HepG2 (cell line): Measurements from ENCODE around the gene POLN. TPM values are rescaled to one million over a fixed set of nuclear protein-coding genes. Genes with fewer than 3 reads are reported as not detected.

Experiments used
- ATAC-seq: fragments of 200-7000 bp; cut with Tn5 transposase; 3 replicates; pipeline ENCODE4 v1.9.1; 2020; ENCODE audit warnings: mild to moderate bottlenecking, moderate library complexity
- BruUV-seq: library from RNA; stranded (reverse); fragments of 400-500 nt; replicated peaks from 2 replicates; lab custom pipeline; 2021; lab: Mats Ljungman, UMichigan
- CTCF ChIA-PET: fragments of 300-600 bp; formaldehyde crosslinking; extraction: SDS; loops from one replicate; lab custom pipeline; 2021; ENCODE audit warnings: low total read pairs, inconsistent platforms, low intra/inter-chr PET ratio; lab: Yijun Ruan, JAX
- POLR2A ChIA-PET: fragments of 350-600 bp; sonication (Branson Sonifier 250); formaldehyde crosslinking; loops from one replicate; lab custom pipeline; 2020; ENCODE audit warnings: antibody characterized with exemption, inconsistent platforms; lab: Yijun Ruan, JAX
- DNase-seq: peaks from one replicate; pipeline ENCODE4 v3.0.0-alpha.2; 2015; ENCODE audit warnings: low spot score
- FAIRE-seq: peaks from 3 replicates; lab custom pipeline; 2011; peaks lifted over from hg19 to GRCh38; lab: Jason Lieb, UNC
- H2AFZ ChIP-seq: one replicate; pipeline ENCODE4 v1.6.1; 2011; ENCODE audit warnings: low read length, inconsistent platforms
- H3K27ac ChIP-seq: fragments of 300-600 bp; 3 replicates; pipeline ENCODE4 v1.8.0; 2011; ENCODE audit warnings: mixed run types, mild to moderate bottlenecking, mixed read lengths, low read length, inconsistent platforms; ENCODE audit not compliant: insufficient read depth; ENCODE audit errors: extremely low read length
- H3K27me3 ChIP-seq, 2 experiments: fragments of 200-600 bp in 1 of 2; 2 replicates in 1 of 2; 3 replicates in 1 of 2; pipeline versions ENCODE4 v1.6.0 to v1.8.0; 2011; ENCODE audit warnings: low read length in 2 of 2, mild to moderate bottlenecking in 2 of 2, moderate library complexity in 2 of 2, inconsistent platforms in 1 of 2; ENCODE audit not compliant: insufficient read depth in 2 of 2, control insufficient read depth in 1 of 2
- H3K36me3 ChIP-seq, 2 experiments: fragments of 200-600 bp in 1 of 2; replicated peaks in 1 of 2; 2 replicates in 1 of 2; 3 replicates in 1 of 2; pipeline versions ENCODE4 v1.5.1 to v1.8.0; 2011; ENCODE audit warnings: low read length in 2 of 2, inconsistent platforms in 1 of 2; ENCODE audit not compliant: insufficient read depth in 2 of 2, control insufficient read depth in 1 of 2
- H3K4me1 ChIP-seq: 2 replicates; pipeline ENCODE4 v1.5.1; 2012; ENCODE audit warnings: low read length, inconsistent platforms; ENCODE audit not compliant: insufficient read depth
- H3K4me2 ChIP-seq: 2 replicates; pipeline ENCODE4 v1.6.0; 2011; ENCODE audit warnings: low read depth, low read length, inconsistent platforms
- H3K4me3 ChIP-seq, 3 experiments: fragments of 200-600 bp in 1 of 3; sonication (generic), shearing (Covaris generic) in 1 of 3; replicated peaks in 1 of 3; 2 replicates each; pipeline ENCODE4 v1.5.1; 2011 to 2016; ENCODE audit warnings: low read length in 3 of 3, inconsistent platforms in 2 of 3, low read depth in 2 of 3, mild to moderate bottlenecking in 2 of 3, control low read depth in 1 of 3, mixed read lengths in 1 of 3; ENCODE audit not compliant: insufficient read depth in 1 of 3
- H3K79me2 ChIP-seq: one replicate; pipeline ENCODE4 v1.6.1; 2011; ENCODE audit warnings: low read length, inconsistent platforms; ENCODE audit not compliant: insufficient read depth
- H3K9ac ChIP-seq: 2 replicates; pipeline ENCODE4 v1.6.0; 2011; ENCODE audit warnings: mild to moderate bottlenecking, low read depth, low read length, inconsistent platforms; ENCODE audit not compliant: insufficient read depth
- H3K9me3 ChIP-seq: 2 replicates; pipeline ENCODE4 v1.5.1; 2012; ENCODE audit warnings: mild to moderate bottlenecking, low read length
- H4K20me1 ChIP-seq: 2 replicates; pipeline ENCODE4 v1.6.0; 2011; ENCODE audit warnings: inconsistent platforms, mild to moderate bottlenecking, low read length, moderate library complexity; ENCODE audit not compliant: insufficient read depth
- CCAR2 ChIP-seq: fragments of 200-400 bp; formaldehyde crosslinking; optimal IDR thresholded peaks from 2 replicates; pipeline ENCODE3; 2018; ENCODE audit warnings: low read depth, mild to moderate bottlenecking, low read length, moderate library complexity
- E2F1 ChIP-seq: sonication (generic); formaldehyde crosslinking; IDR thresholded peaks from 2 replicates; pipeline ENCODE4 v1.5.0; 2020; ENCODE audit warnings: missing genetic modification reagents
- GFI1 ChIP-seq: sonication (generic); formaldehyde crosslinking; IDR thresholded peaks from 2 replicates; pipeline ENCODE4 v1.5.0; 2020; ENCODE audit warnings: missing genetic modification reagents, mild to moderate bottlenecking, borderline replicate concordance
- TRAFD1 ChIP-seq: sonication (generic); formaldehyde crosslinking; IDR thresholded peaks from 2 replicates; pipeline ENCODE4 v1.5.1; 2020; ENCODE audit warnings: missing genetic modification reagents, mild to moderate bottlenecking, borderline replicate concordance
- ZNF605 ChIP-seq: sonication (generic); formaldehyde crosslinking; IDR thresholded peaks from 2 replicates; pipeline ENCODE4 v1.8.0; 2022; ENCODE audit warnings: mild to moderate bottlenecking, missing genetic modification reagents
- WGBS: methylation state at CpG from one replicate; pipeline ENCODE4 v1.1.6; 2017; ENCODE audit warnings: low lambda C conversion rate; 5-methylcytosine and 5-hydroxymethylcytosine counted together
- in situ Hi-C: cut with HindIII; loops from 2 replicates; pipeline ENCODE4 v1.10.0; 2017; ENCODE audit warnings: low pct_unique_long_range_greater_than_20kb; ENCODE audit not compliant: extremely low pct_ligation_motif_present
- intact Hi-C: fragments of 100-400 bp; cut with micrococcal nuclease; formaldehyde crosslinking; loops from one replicate; pipeline ENCODE4 v1.10.0; 2022; ENCODE audit not compliant: unreplicated experiment
- polyA plus RNA-seq, 8 experiments: library from polyadenylated mRNA; depleted of rRNA in 3 of 8; stranded (reverse) in 7 of 8; unstranded in 1 of 8; fragments of >200 nt; fragmentation: Illumina TruSeq in 4 of 8; extraction: Trizol in 4 of 8; gene quantifications; 2 replicates each; pipeline versions ENCODE4 v1.2.1 to v1.2.3, GENCODE V29; 2011 to 2016; ENCODE audit warnings: low read depth in 4 of 8, missing spikeins in 1 of 8, mixed read lengths in 1 of 8; ENCODE audit not compliant: insufficient read depth in 1 of 8
- total RNA-seq, 5 experiments: library from RNA; depleted of rRNA; stranded (reverse); fragments of >200 nt; fragmentation: Illumina TruSeq; extraction: Trizol; gene quantifications; 2 replicates each; pipeline ENCODE4 v1.2.3, GENCODE V29; 2016; ENCODE audit warnings: low read depth in 1 of 5

POLN gene
- total and polyA plus RNA-seq, 2 of the 13 experiments (the other 11 are each of a cell fraction or from before 2014, with no cell fraction given), result 0.93 to 1.5 TPM

GRCh38 chr4:2264481-2265041 is 22.6 kb upstream of the POLN start:
- H3K27me3 ChIP-seq, result peaks cover 17 to 50% of the 10 kb centered on the region in 2 experiments; a peak in 4 of 5 replicates
- 0 out of 5 replicates have a peak, but pooled peaks cover 0 to 1% of the 10 kb centered on the region in 2 experiments for H3K36me3 ChIP-seq
- no peak for DNase-seq
- intact Hi-C loops, result no loop called here
- H2AFZ ChIP-seq, result no peak overlapping the region
- in situ Hi-C loops, result no loop called here
- H3K4me1 ChIP-seq, result peaks cover 27% of the 10 kb centered on the region
- 4% methylated on average over 2 of the region's 6 CpGs for WGBS
- POLR2A ChIA-PET, result no interaction called here
- no TSS peak for BruUV-seq
- no peak for ATAC-seq
- TF ChIP-seq ZNF605 (CRISPR knock-in tag), result no peak
- TF ChIP-seq CCAR2, result no peak
- TF ChIP-seq E2F1 (CRISPR knock-in tag), result no peak
- no peak for TF ChIP-seq GFI1 (CRISPR knock-in tag)
- TF ChIP-seq TRAFD1 (CRISPR knock-in tag), result no peak
- H3K9me3 ChIP-seq, result no peaks in the 10 kb centered on the region
- FAIRE-seq, result no peak
- CTCF ChIA-PET, result no interaction called here
- H3K79me2 ChIP-seq, result peaks cover 9% of the 10 kb centered on the region
- no peaks in the 10 kb centered on the region for H4K20me1 ChIP-seq
- H3K9ac ChIP-seq, result no peak overlapping the region
- no peak overlapping the region for H3K4me3 ChIP-seq
- H3K27ac ChIP-seq, result no peak overlapping the region
- no peak overlapping the region for H3K4me2 ChIP-seq
